ENCODE measurements around the gene RPTN.
A peak's percentile ranks its signal among the peaks of the same experiment; 100 is the strongest.
"Not testable (repeated sequence)": the region's sequence is repeated elsewhere in the genome, so short reads cannot be mapped to it uniquely, and the experiment has no call there.

The RPTN gene

GRCh38 chr1:152165286-152166077, 6.5 kb upstream of the RPTN start:
- no peak for DNase-seq

DNA sequence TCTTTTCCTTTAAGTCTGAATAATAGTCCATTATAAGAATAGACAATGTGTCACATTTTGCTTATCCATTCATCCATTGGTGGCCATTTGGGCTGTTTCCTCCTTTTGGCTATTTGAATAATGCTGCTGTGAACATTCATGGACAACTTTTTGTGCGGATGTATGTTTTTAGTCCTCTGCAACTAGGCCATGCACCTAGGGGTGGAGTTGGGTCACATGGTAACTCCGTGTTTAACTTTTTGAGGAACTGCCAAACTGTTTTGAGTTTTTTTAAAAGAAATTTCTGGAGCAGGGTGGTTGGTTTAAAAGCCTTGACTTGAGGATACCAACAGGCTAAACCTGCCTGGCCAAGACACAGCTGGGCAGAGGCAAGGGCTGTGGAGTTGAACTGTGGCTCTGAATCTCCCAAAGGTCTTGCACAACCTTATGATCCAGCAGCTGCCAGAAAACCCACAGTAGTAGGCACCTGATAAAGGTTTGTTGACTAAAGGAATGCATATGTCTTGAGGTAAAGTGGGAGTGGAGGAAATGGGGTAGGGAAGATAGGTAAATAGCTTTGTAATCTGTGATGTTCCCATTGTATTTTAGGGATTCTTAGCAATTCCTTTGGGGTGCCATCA, 5.6 kb upstream of the RPTN start:
- no peak for DNase-seq

GRCh38 chr1:152162792-152163463, 3.9 kb upstream of the RPTN start:
- no peak for DNase-seq

- DNase-seq: peak; percentile 20
Observed at GRCh38 chr1:152160576-152160975, 1.5 kb upstream of the RPTN start.

GRCh38 chr1:152153996-152154395, 5.0 kb downstream of the RPTN start:
- no peak for DNase-seq

- DNase-seq: no peak
Observed at GRCh38 chr1:152151646-152152045, 7.4 kb downstream of the RPTN start.

GRCh38 chr1:152148981-152149380, 10.0 kb downstream of the RPTN start:
- no peak for DNase-seq

DNA sequence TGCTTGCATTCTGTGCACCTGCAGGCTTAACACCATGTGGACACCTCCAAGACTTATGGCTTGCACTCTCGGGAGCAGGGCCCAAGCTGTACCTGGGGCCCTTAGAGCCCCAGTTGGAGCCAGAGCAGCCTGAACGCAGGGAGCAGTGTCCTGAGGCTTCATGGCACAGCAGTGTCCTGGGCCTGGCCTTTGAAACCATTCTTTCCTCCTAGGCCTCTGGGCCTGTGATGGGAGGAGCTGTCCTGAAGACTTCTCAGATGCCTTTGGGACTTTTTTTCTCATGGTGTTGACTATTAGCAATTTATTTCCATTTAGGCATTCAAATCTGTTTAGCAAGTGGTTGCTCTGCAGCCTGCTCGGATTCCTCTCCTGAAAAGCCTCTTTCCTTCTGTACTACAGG, 11.0 kb downstream of the RPTN start:
- no peak for DNase-seq

- no peak for DNase-seq
Observed at GRCh38 chr1:152145769-152146168, 13.3 kb downstream of the RPTN start.

GRCh38 chr1:152144674-152145183, 14.3 kb downstream of the RPTN start:
- not testable (repeated sequence) for DNase-seq

DNA sequence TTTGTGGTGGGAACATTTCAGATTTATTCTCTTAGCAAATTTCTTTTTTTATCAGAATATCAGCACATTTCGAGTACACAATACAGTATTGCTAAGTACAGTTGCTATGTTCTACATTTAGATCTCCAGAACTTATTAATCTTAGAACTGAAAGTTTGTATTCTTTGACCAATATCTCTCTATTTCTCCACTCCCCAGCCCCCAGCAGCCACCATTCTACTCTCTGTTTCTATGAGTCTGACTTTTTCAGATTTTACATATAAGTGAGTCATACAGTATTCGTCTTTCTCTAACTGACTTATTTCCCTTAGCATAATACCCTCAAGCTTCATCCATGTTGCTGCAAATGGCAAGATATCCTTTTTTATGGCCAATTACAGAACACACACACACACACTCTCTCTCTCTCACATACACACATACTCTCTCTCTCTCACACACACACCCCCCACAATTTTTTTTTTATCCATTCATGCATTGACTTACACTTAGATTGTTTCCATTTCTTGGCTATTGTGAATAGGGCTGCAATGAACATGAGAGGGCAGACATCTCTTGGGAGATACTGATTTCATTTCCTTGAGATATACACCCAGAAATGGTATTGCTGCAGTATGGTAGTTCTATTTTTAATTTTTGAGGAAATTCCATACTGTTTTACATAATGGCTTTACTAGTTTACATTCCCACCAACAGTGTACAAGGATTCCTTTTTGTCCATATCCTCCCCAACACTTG, 15.7 kb downstream of the RPTN start:
- DNase-seq: no peak

DNA sequence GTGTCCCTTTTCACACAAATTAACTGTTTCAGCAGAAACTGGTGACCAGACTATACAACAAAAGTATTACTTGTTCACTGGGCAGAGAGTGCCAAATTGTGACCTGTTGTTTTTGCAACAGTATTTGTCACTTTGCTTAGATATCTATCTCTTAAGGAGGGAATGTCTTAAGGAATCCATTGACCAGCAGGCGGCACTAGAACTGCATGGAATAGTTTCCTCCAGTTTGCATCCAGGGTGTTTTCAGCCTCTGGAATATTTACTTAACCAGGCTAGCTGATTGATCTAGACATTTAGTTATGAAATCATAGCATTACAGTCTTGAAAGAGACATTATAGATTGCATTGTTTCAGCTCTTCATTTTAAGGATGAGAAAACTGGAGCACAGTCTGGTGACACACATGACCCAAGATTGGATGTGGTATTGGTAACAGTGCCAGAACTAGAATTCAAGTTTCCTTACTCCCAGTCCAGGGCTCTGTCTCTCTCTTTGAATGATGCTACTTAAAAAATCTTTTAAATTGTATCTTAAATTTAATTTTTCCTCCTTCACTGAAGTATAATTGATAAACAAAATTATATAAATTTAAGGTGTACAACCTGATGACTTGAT, 16.9 kb downstream of the RPTN start:
- DNase-seq: peak; percentile 13

DNA sequence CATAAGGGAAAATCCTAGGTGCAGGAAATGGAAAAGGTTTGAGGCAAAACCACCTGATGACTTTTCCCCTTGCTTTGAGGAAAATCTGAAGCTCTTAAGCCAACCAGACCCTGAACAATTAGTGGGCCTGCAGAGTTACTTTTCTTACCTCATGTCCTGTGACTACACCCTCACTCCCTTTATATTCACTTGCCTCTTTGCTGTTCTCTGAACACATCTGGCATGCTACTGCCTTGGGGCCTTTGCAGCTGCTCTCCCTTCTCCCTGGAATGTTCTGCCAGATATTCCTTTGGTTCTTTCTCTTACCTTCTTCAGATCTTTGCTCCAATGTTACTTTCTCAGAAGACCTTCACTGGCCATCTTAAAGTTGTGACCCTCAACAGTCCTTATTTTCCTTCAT, 21.8 kb downstream of the RPTN start:
- DNase-seq: no peak

DNA sequence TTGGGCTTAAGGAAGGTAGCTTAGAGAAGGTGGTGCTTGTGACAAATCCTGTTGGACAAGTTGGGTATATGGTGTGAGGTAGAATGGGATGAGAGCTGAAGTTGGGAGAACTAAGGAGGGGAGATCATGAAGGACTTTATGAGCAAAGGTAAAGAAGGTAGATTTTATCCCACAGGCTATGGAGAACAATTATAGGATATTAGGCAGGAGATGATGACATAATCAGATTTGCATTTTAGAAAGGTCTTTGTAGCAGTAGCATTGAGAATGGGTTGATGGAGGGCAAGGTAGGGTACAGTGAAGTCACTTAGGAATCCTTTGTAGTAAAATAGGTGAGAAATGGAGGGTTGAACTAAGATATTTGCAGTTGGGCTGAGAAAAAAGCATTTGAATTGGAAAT, 28.8 kb downstream of the RPTN start:
- DNase-seq: no peak

DNA sequence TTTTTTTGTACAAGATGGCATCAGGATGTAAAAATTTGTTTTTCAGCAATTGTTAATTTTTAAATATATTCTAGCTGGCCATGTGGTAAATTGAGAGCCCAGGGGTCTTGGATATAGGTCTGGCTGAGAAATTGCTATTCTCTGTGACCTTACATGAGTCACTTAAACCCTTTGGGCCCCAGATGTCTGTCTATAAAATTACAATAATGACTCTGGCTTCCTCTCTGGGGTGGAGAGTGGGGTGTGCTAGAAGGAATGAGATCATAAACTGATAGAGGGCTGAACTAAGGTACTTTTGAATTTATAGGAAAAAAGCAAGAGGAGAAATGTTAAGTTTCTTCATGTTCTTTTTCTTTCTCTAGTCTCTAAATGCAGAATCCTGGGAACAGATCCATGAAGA, 31.4 kb downstream of the RPTN start:
- DNase-seq: no peak

DNA sequence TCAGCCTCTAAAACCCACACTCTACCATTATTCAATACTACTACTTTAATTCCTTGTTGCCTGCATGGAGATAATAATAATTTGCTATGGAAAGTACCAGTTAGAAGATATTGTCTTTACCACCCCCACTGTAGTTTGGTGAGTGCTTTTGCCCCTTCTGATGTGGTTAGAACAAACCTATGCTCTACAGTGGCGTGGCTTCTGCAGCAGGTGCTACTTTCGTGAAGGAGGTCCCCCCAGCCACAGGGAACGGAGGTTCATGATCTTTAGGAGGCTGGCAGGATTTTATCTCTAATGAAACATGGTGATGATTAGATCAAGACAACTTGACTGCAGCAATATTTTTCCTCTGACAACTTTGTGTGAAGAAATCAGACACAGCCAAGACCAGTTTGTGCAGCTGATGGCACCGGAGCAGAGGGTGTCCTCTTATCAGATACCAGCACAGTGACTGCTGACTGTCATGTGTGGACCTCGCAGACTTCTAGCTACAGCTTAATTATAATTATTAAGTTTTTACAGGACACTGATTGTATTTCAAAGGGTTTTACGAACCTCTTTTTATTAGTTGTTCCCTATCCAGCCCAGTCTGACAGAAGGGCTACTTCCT, 33.1 kb downstream of the RPTN start:
- DNase-seq: no peak

- DNase-seq: no peak
Observed at GRCh38 chr1:152118915-152119314, 40.1 kb downstream of the RPTN start.

- DNase-seq: no peak
Observed at GRCh38 chr1:152115344-152115743, 43.7 kb downstream of the RPTN start, which contains the start of gene TCHH. TCHH (minus strand) TSS chr1:152115444; CDS start chr1:152114080, 1,364 bp downstream.

DNA sequence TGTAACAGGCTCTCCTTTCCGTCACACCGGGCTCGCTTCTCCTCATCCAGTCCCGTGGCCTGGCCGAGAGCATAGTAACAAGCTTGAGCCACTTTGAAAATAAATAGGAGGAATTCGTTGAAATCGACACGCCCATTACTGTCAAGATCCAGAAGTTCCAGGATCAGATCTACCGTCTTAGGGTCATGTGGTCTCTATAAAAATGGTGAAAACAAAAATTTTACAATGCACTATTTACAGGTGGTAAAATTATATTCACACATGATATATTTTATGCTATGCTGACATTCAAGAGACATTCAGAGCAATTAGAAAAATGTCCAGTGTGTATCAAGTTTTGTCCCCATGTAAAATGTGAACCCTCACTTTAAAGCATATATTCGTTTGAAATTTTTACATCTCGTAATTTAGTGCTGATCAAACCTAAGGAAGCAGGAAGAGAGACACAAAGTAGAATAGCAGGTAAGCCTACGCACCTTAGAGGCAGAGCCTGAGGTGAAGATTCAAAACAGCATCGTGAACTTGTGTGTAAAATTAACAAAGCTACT, 46.1 kb downstream of the RPTN start:
- no peak for DNase-seq

- no peak for DNase-seq
Observed at GRCh38 chr1:152112101-152112884, 46.7 kb downstream of the RPTN start.

DNA sequence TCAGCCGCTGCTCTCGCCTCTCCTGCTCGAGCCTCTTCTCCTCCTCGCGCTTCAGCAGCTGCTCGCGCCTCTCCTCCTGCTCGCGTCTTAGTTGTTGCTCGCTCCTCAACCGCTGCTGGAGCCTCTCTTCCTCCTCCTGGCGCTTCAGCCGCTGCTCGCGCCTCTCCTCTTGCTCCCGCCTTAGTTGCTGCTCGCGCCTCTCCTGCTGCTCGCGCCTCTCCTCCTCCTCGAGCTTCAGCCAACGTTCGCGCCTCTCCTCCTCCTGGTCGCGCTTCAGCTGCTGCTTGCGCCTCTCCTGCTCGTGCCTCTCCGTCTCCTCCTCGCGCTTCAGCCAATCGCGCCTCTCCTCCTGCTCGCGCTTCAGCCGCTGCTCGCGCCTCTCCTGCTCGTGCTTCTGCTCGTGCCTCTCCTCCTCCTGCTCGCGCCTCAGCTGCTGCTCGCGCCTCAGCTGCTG, 47.5 kb downstream of the RPTN start:
- peak; percentile 43 for DNase-seq
